Muscle layer of duodenum (tissue), 2 donors: ENCODE measurements around the gene SLC18A3.

Experiments
- H3K27ac ChIP-seq: one replicate; pipeline ENCODE4 v1.7.0; 2013; ENCODE audit warnings: mild to moderate bottlenecking, low read length
- H3K27me3 ChIP-seq: one replicate; pipeline ENCODE4 v1.7.0; 2013; ENCODE audit warnings: low read depth, mild to moderate bottlenecking, control low read depth, low read length
- H3K36me3 ChIP-seq, 2 donors: one replicate each; pipeline ENCODE4 v1.7.0; 2013; ENCODE audit warnings: low read length in 2 of 2, control low read depth in 1 of 2, mild to moderate bottlenecking in 1 of 2; ENCODE audit not compliant: insufficient read depth in 2 of 2, control insufficient read depth in 1 of 2
- H3K4me1 ChIP-seq, 2 donors: one replicate each; pipeline ENCODE4 v1.7.0; 2013; ENCODE audit warnings: low read length in 2 of 2, mild to moderate bottlenecking in 2 of 2, control low read depth in 1 of 2, moderate library complexity in 1 of 2; ENCODE audit not compliant: insufficient read depth in 2 of 2, control insufficient read depth in 1 of 2
- H3K4me3 ChIP-seq, 2 donors: one replicate each; pipeline ENCODE4 v1.7.0; 2013; ENCODE audit warnings: low read length in 2 of 2, low read depth in 1 of 2, mild to moderate bottlenecking in 1 of 2
- H3K9me3 ChIP-seq, 2 donors: one replicate each; pipeline ENCODE4 v1.7.0; 2013; ENCODE audit warnings: low read length in 2 of 2, control low read depth in 1 of 2, mild to moderate bottlenecking in 1 of 2; ENCODE audit not compliant: control insufficient read depth in 1 of 2
- donor health status: healthy.

The SLC18A3 gene

GRCh38 chr10:49647985-49648795 lies 38.1 kb downstream of the SLC18A3 start:
- no peaks in the 10 kb centered on the region for H3K9me3 ChIP-seq
- H3K27me3 ChIP-seq: no peaks in the 10 kb centered on the region
- no peaks in the 10 kb centered on the region for H3K4me1 ChIP-seq
- H3K27ac ChIP-seq: no peak overlapping the region
- H3K4me3 ChIP-seq: no peak overlapping the region
- H3K36me3 ChIP-seq: no peaks in the 10 kb centered on the region

GRCh38 chr10:49649294-49649693 lies 39.2 kb downstream of the SLC18A3 start:
- Histone ChIP-seq H3K4me1 (no peaks in the 10 kb centered on the region), H3K9me3 (no peaks in the 10 kb centered on the region), H3K4me3 (no peak overlapping the region), H3K27ac (no peak overlapping the region), H3K27me3 (no peaks in the 10 kb centered on the region), H3K36me3 (no peaks in the 10 kb centered on the region)

GRCh38 chr10:49649936-49650723 lies 40.0 kb downstream of the SLC18A3 start:
- H3K36me3 ChIP-seq: no peaks in the 10 kb centered on the region
- H3K4me3 ChIP-seq: no peak overlapping the region
- no peaks in the 10 kb centered on the region for H3K9me3 ChIP-seq
- no peak overlapping the region for H3K27ac ChIP-seq
- H3K4me1 ChIP-seq: no peaks in the 10 kb centered on the region
- H3K27me3 ChIP-seq: no peaks in the 10 kb centered on the region

GRCh38 chr10:49650724-49651034 lies 40.6 kb downstream of the SLC18A3 start:
- Histone ChIP-seq H3K27ac (no peak overlapping the region), H3K4me1 (no peaks in the 10 kb centered on the region), H3K36me3 (no peaks in the 10 kb centered on the region), H3K27me3 (no peaks in the 10 kb centered on the region), H3K9me3 (no peaks in the 10 kb centered on the region), H3K4me3 (no peak overlapping the region)

- Histone ChIP-seq H3K9me3 (no peaks in the 10 kb centered on the region), H3K4me3 (no peak overlapping the region), H3K27me3 (no peaks in the 10 kb centered on the region), H3K36me3 (no peaks in the 10 kb centered on the region), H3K27ac (no peak overlapping the region), H3K4me1 (no peaks in the 10 kb centered on the region)
Observed at GRCh38 chr10:49651039-49651835, 41.1 kb downstream of the SLC18A3 start.

GRCh38 chr10:49651917-49652316 lies 41.8 kb downstream of the SLC18A3 start:
- no peak overlapping the region for H3K4me3 ChIP-seq
- no peaks in the 10 kb centered on the region for H3K27me3 ChIP-seq
- no peak overlapping the region for H3K27ac ChIP-seq
- H3K36me3 ChIP-seq: no peaks in the 10 kb centered on the region
- no peaks in the 10 kb centered on the region for H3K9me3 ChIP-seq
- no peaks in the 10 kb centered on the region for H3K4me1 ChIP-seq

GRCh38 chr10:49652421-49653272 lies 42.5 kb downstream of the SLC18A3 start:
- H3K36me3 ChIP-seq: no peaks in the 10 kb centered on the region
- no peak overlapping the region for H3K4me3 ChIP-seq
- H3K4me1 ChIP-seq: no peaks in the 10 kb centered on the region
- no peaks in the 10 kb centered on the region for H3K9me3 ChIP-seq
- no peak overlapping the region for H3K27ac ChIP-seq
- no peaks in the 10 kb centered on the region for H3K27me3 ChIP-seq

GRCh38 chr10:49653273-49653929 lies 43.3 kb downstream of the SLC18A3 start:
- Histone ChIP-seq H3K9me3 (no peaks in the 10 kb centered on the region), H3K27me3 (no peaks in the 10 kb centered on the region), H3K4me1 (no peaks in the 10 kb centered on the region), H3K36me3 (no peaks in the 10 kb centered on the region), H3K27ac (no peak overlapping the region), H3K4me3 (no peak overlapping the region)

GRCh38 chr10:49654036-49654693 lies 44.1 kb downstream of the SLC18A3 start:
- no peaks in the 10 kb centered on the region for H3K4me1 ChIP-seq

GRCh38 chr10:49655099-49655498 lies 45.0 kb downstream of the SLC18A3 start:
- Histone ChIP-seq H3K4me1 (no peaks in the 10 kb centered on the region), H3K27ac (no peak overlapping the region), H3K36me3 (no peaks in the 10 kb centered on the region), H3K27me3 (no peaks in the 10 kb centered on the region), H3K4me3 (no peak overlapping the region), H3K9me3 (peaks cover 0 to 6% of the 10 kb centered on the region in 2 donors)

More at GRCh38 chr10:49654036-49654693, 44.1 kb downstream of the SLC18A3 start:
- Histone ChIP-seq H3K9me3 (peaks cover 0 to 2% of the 10 kb centered on the region in 2 donors), H3K27ac (no peak overlapping the region), H3K27me3 (no peaks in the 10 kb centered on the region), H3K36me3 (no peaks in the 10 kb centered on the region), H3K4me3 (no peak overlapping the region)
